ENCODE results near the gene PLD2.

PLD2 gene

GRCh38 chr17:4802228-4802627, 4.7 kb upstream of the PLD2 start, which contains the start of gene C17orf114:
TSS of gene C17orf114 (minus strand) at chr17:4802328.
- no peak within 1 kb of the TSS for H3K27ac ChIP-seq
- CTCF ChIA-PET: no interaction called here
- no peak for TF ChIP-seq CTCF (conservative IDR thresholded peaks at IDR 0.05; ENCODE audit: low read depth)
- POLR2A ChIA-PET (ENCODE audit: low non-redundant PET): no interaction called here
- DNase-seq (ENCODE audit: low spot score): no peak

GRCh38 chr17:4806456-4806776, 536 bp upstream of the PLD2 start:
- peak overlapping the region; percentile 73 for H3K27ac ChIP-seq
- TF ChIP-seq CTCF (conservative IDR thresholded peaks at IDR 0.05; ENCODE audit: low read depth): no peak
- ChIA-PET POLR2A (ENCODE audit: low non-redundant PET) (interaction anchor here (0.6 kb wide), 1 partner anchor 11 kb away, joined by 4 read pairs; no protein-coding TSS in a partner anchor), CTCF (interaction anchor here (0.6 to 1.8 kb wide), 4 partner anchors 16 to 82 kb away, joined by 3 to 8 read pairs (median 4); partner anchors contain the start of gene MED11)
- DNase-seq (ENCODE audit: low spot score): no peak

GRCh38 chr17:4807605-4808377, 839 bp downstream of the PLD2 start:
- no peak for DNase-seq (ENCODE audit: low spot score)
- CTCF ChIA-PET: interaction anchor here (0.5 to 1.8 kb wide), 4 partner anchors 18 to 77 kb away, joined by 3 to 8 read pairs (median 4); partner anchors contain the start of gene MED11
- H3K27ac ChIP-seq: peak overlapping the region; percentile 73
- TF ChIP-seq CTCF (conservative IDR thresholded peaks at IDR 0.05; ENCODE audit: low read depth): no peak
- POLR2A ChIA-PET (ENCODE audit: low non-redundant PET): no interaction called here

- ChIA-PET CTCF (interaction anchor here (1.5 kb wide), 1 partner anchor 11 kb away, joined by 6 read pairs; no protein-coding TSS in a partner anchor), POLR2A (ENCODE audit: low non-redundant PET) (interaction anchor here (0.7 kb wide), 1 partner anchor 44 kb away, joined by 4 read pairs; no protein-coding TSS in a partner anchor)
- H3K27ac ChIP-seq: peak overlapping the region; percentile 73
- no peak for TF ChIP-seq CTCF (conservative IDR thresholded peaks at IDR 0.05; ENCODE audit: low read depth)
- DNase-seq (ENCODE audit: low spot score): no peak
Measured at GRCh38 chr17:4808378-4808767, 1.4 kb downstream of the PLD2 start.

- no peak for TF ChIP-seq CTCF (conservative IDR thresholded peaks at IDR 0.05; ENCODE audit: low read depth)
- H3K27ac ChIP-seq: peak overlapping the region; percentile 73
- ChIA-PET CTCF (interaction anchor here (0.7 to 1.1 kb wide), 2 partner anchors 21 to 56 kb away, joined by 3 read pairs; no protein-coding TSS in a partner anchor), POLR2A (ENCODE audit: low non-redundant PET) (no interaction called here)
- no peak for DNase-seq (ENCODE audit: low spot score)
Measured at GRCh38 chr17:4810696-4811290, 3.8 kb downstream of the PLD2 start.

- no peak for DNase-seq (ENCODE audit: low spot score)
- no peak for TF ChIP-seq CTCF (conservative IDR thresholded peaks at IDR 0.05; ENCODE audit: low read depth)
- ChIA-PET POLR2A (ENCODE audit: low non-redundant PET) (interaction anchor here (0.6 kb wide), 1 partner anchor 23 kb away, joined by 3 read pairs; the partner anchor contains the start of gene GLTPD2), CTCF (interaction anchor here (1.1 kb wide), 1 partner anchor 22 kb away, joined by 3 read pairs; no protein-coding TSS in a partner anchor)
- no peak overlapping the region; the same call in 1 of the 2 replicates for H3K27ac ChIP-seq
Measured at GRCh38 chr17:4811471-4811870, 4.5 kb downstream of the PLD2 start.
